ENCODE results near the gene SCFD2. TPM values are rescaled to one million over a fixed set of nuclear protein-coding genes. Genes with fewer than 3 reads are reported as not detected.
"Not testable (repeated sequence)": the region's sequence is repeated elsewhere in the genome, so short reads cannot be mapped to it uniquely, and the experiment has no call there.

Gene SCFD2
- polyA plus RNA-seq, 1 donor from 2014 or later = 17.2 TPM

DNA sequence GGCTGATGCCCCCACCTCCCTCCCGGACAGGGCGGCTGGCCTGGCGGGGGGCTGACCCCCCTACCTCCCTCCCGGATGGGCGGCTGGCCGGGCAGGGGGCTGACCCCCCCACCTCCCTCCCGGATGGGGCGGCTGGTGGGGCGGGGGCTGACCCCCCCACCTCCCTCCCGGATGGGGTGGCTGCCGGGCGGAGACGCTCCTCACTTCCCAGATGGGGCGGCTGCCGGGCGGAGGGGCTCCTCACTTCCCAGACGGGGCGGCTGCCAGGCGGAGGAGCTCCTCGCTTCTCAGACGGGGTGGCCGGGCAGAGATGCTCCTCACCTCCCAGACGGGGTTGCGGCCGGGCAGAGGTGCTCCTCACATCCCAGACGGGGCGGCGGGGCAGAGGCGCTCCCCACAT, 127.5 kb downstream of the SCFD2 start:
- H3K27me3 Mint-ChIP-seq, H3K9me3 Mint-ChIP-seq, H3K4me3 Mint-ChIP-seq, H3K36me3 Mint-ChIP-seq, H3K27ac Mint-ChIP-seq: not testable (repeated sequence)
- peaks cover 9 to 16% (median 11%) of the 10 kb centered on the region in 3 donors for H3K4me1 Mint-ChIP-seq

DNA sequence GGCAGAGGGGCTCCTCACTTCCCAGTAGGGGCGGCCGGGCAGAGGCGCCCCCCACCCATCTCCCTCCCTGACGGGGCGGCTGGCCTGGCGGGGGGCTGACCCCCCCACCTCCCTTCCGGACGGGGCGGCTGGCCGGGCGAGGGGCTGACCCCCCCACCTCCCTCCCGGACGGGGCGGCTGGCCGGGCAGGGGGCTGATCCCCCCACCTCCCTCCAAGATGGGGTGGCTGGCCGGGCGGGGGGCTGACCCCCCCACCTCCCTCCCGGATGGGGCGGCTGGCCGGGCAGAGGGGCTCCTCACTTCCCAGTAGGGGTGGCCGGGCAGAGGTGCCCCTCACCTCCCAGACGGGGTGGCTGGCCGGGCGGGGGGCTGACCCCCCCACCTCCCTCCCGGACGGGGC, 128.1 kb downstream of the SCFD2 start:
- H3K4me1 Mint-ChIP-seq = peaks cover 13 to 21% (median 16%) of the 10 kb centered on the region in 3 donors
- H3K9me3 Mint-ChIP-seq, H3K4me3 Mint-ChIP-seq, H3K36me3 Mint-ChIP-seq, H3K27ac Mint-ChIP-seq, H3K27me3 Mint-ChIP-seq: not testable (repeated sequence)

DNA sequence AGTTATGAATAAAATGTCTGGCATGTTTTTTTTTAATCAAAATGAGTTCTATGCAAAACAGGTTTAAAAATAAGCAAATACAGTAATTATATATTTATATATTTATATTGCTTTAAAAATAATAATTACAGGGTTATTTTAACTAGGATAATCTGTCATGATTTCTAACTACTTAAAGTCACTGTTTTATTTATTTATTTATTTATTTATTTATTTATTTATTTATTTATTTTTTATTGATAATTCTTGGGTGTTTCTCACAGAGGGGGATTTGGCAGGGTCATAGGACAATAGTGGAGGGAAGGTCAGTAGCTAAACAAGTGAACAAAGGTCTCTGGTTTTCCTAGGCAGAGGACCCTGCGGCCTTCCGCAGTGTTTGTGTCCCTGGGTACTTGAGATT, 129.2 kb downstream of the SCFD2 start:
- not testable (repeated sequence) for H3K4me3 Mint-ChIP-seq, H3K27ac Mint-ChIP-seq, H3K27me3 Mint-ChIP-seq, H3K36me3 Mint-ChIP-seq, H3K9me3 Mint-ChIP-seq
- peaks cover 18 to 25% (median 22%) of the 10 kb centered on the region in 3 donors for H3K4me1 Mint-ChIP-seq

DNA sequence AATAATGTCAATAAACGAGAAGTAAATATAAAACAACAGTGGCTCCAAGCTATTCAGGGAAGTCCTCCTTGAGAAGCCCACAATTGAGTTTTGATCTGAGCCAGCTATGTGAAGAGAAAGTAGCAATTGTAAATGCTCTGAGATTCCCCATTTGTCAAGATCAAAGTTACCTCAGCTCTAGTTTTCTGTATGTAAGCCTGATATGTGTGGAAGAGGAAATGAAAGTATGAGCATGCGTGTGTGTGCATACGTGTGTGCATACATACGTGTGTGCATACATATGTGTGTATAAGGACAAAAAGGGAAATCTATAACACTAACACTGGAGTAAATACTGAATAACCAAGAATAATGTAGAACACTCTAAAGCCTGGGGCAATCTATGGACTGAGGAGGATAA, 130.3 kb downstream of the SCFD2 start:
- peaks cover 18 to 25% (median 23%) of the 10 kb centered on the region in 3 donors for H3K4me1 Mint-ChIP-seq
- H3K27ac Mint-ChIP-seq = no peak overlapping the region
- no peaks in the 10 kb centered on the region for H3K9me3 Mint-ChIP-seq
- no peaks in the 10 kb centered on the region for H3K27me3 Mint-ChIP-seq
- peaks cover 4% of the 10 kb centered on the region for H3K36me3 Mint-ChIP-seq
- H3K4me3 Mint-ChIP-seq = no peak overlapping the region

DNA sequence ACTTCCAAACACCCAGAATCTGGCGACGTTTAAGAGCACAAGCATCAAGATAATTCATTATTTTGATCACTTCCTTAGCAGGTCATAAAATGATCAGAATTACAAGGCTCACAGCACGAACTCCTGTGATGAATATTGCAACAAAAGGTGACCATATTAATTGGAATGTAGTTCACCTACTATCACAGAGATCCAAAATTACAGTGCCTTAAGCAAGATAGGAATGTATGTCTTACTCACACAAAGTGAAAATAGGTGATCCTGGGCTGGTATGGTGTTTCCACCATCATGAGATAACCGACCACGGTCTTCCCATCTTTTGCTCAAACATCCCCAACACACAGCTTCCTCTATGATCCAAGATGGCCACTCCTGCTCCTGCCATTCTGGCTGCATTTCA, 131.2 kb downstream of the SCFD2 start:
- peak overlapping the region in 1 of 3 donors; percentile 33 for H3K27ac Mint-ChIP-seq
- no peaks in the 10 kb centered on the region for H3K27me3 Mint-ChIP-seq
- peak overlapping the region in 1 of 4 donors; percentile 28 for H3K4me3 Mint-ChIP-seq
- peaks cover 4% of the 10 kb centered on the region for H3K36me3 Mint-ChIP-seq
- H3K9me3 Mint-ChIP-seq = no peaks in the 10 kb centered on the region
- H3K4me1 Mint-ChIP-seq = peaks cover 18 to 25% (median 23%) of the 10 kb centered on the region in 3 donors

DNA sequence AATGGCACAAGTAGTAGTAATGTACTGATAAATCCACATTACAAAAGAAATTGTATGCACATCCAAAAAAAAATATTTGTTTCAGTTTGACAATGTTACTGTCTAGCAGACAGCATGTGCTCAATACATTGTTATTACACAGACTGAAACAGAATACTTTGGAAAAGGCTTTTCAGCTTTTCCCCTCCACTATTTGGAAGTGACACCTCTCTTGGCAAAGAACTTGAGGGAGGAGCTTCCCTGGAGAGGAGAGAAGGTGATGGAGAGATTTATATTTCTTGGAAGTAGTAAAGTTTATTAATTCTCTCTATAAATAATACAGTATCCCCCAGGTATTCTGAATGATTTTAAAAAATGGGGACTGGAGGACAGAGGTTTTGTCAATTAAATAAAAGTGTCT, 131.8 kb downstream of the SCFD2 start:
- H3K27ac Mint-ChIP-seq = no peak overlapping the region
- no peaks in the 10 kb centered on the region for H3K9me3 Mint-ChIP-seq
- H3K4me3 Mint-ChIP-seq = no peak overlapping the region
- peaks cover 4% of the 10 kb centered on the region for H3K36me3 Mint-ChIP-seq
- H3K4me1 Mint-ChIP-seq = peaks cover 18 to 25% (median 23%) of the 10 kb centered on the region in 3 donors
- no peaks in the 10 kb centered on the region for H3K27me3 Mint-ChIP-seq

DNA sequence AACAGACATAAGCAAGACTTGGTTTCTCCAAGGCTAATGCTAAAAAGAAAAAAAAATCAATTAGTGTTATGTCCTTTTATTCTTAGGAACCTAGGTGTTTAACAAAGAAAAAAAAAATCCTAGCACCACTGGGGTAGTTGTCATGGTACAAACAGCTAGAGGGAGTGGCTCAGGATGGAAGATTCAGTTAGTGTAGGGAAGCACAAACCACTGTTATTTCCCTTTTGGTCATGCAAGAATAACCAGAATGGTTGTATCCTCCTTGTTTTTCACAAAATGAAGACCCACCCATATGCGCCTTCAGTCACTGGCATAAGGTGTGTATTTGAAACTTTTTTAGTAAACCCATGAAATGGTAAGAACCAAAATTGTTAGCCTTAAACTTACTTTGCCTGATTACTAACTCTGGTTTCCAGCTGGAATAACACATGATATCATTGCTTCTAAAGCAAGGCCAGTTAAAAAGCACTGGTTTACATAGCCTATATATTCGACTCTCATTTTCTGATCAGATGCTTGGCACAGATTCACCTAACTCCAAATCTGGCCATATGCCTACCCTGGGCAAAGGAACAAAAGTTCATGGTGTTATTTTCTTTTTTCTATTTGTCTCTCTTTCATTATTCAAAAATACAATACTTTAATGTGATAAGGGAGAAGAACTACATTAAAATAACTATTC, 132.6 kb downstream of the SCFD2 start:
- Mint-ChIP-seq H3K27me3 (no peaks in the 10 kb centered on the region), H3K4me1 (peaks cover 18 to 25% (median 23%) of the 10 kb centered on the region in 3 donors), H3K4me3 (peak overlapping the region in 2 of 4 donors; percentile 47 to 86), H3K36me3 (peaks cover 4% of the 10 kb centered on the region), H3K9me3 (no peaks in the 10 kb centered on the region), H3K27ac (peak overlapping the region in 1 of 3 donors; percentile 13)

DNA sequence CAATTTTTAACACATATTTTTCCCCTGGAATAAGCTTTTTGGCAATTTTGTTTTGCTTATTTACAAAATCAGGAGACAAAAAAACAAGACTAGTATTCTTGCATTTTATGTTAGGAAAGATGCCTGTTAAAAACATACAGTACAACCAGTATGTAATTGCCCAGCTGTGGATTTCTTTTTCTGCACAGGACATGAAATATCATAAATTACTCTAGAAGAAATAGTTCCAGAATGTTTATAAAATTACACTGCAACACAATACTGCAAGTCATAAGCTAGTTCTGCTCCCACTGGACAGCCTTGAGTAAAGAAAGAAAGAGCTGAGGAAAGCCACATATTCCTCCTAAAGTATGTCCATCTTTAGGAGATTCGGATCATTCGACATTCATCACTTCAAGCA, 133.5 kb downstream of the SCFD2 start:
- Mint-ChIP-seq H3K4me1 (peaks cover 18 to 26% (median 25%) of the 10 kb centered on the region in 3 donors), H3K27me3 (no peaks in the 10 kb centered on the region), H3K9me3 (no peaks in the 10 kb centered on the region), H3K27ac (peak overlapping the region in 1 of 3 donors; percentile 13), H3K36me3 (peaks cover 6% of the 10 kb centered on the region), H3K4me3 (no peak overlapping the region)

DNA sequence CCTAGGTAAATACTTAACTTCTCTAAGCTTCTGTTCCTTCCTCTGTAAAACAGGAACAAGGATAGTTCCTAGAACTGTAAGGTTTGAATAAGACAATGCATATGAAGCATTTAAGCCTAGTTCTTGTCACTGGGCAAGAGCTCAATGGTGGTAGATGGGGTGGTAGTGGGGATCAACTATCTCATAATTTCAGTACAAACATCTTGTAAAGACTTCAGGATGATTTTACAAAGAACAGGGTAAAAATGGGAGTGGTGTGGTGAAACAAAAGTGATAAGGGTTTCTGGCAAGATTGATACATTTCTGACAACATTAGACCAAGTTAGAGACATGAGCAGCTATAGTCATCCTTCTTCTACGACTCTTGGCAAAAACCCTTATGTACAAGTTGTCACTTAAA, 137.8 kb downstream of the SCFD2 start:
- H3K4me3 Mint-ChIP-seq = no peak overlapping the region
- H3K27ac Mint-ChIP-seq = no peak overlapping the region

DNA sequence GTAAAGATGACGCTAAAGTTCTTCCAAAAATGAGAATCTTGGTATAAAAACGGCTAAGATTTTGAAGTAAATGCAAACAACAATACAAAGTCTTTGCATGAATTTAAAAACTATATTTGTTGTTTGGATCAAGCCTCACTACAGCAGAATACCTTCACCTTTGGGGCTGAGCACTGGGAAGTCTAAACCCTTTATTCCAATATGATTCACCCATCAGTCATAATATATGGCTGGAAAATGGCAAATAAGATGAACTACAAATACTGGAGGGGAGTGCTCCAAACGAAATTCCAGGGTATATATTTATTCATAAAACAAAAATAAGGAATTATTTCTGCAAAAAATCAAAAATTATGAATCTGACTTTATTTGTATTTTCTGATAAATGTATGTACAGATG, 138.4 kb downstream of the SCFD2 start:
- peaks cover under 1 to 6% (median under 1%) of the 10 kb centered on the region in 3 donors for H3K4me1 Mint-ChIP-seq
- H3K4me3 Mint-ChIP-seq = no peak overlapping the region
- H3K36me3 Mint-ChIP-seq = peaks cover 3% of the 10 kb centered on the region
- H3K9me3 Mint-ChIP-seq = no peaks in the 10 kb centered on the region
- no peak overlapping the region for H3K27ac Mint-ChIP-seq
- H3K27me3 Mint-ChIP-seq = no peaks in the 10 kb centered on the region

More for the DNA sequence above, 137.8 kb downstream of the SCFD2 start:
- H3K4me1 Mint-ChIP-seq = peaks cover 6 to 12% (median 6%) of the 10 kb centered on the region in 3 donors
- no peaks in the 10 kb centered on the region for H3K9me3 Mint-ChIP-seq
- peaks cover 7% of the 10 kb centered on the region for H3K36me3 Mint-ChIP-seq
- no peaks in the 10 kb centered on the region for H3K27me3 Mint-ChIP-seq

DNA sequence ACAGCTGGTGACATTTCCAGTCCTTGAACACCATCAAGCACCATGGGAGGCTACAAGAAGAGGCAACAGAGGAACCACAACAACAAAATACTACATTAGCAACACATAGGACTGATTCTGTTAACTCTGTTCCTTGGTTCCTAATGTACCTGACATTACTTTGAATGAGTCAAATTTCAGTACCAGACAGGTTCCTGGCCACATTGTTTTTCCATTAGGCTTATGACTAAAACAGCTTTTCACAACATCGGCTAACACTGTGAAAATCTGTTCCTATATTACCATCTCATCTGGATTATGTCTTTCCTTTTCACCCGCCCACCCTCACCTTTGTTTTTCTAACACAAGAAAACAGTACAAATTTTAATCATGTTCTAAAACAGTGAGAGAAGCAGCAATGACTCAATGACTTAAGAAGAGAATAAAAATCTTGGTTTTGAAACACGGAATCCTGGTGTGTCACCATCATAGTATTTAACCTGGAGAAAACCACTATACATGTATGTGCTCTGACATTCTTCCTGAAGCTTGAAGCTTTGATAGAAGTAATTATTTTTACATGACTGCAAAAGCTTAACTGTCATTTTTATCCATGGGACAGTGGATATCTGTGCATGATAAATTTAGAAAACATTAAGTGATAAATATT, 143.9 kb downstream of the SCFD2 start:
- Mint-ChIP-seq H3K36me3 (peaks cover 9% of the 10 kb centered on the region), H3K9me3 (peaks cover 0 to 3% (median 2%) of the 10 kb centered on the region in 3 donors), H3K27ac (no peak overlapping the region), H3K4me3 (no peak overlapping the region), H3K4me1 (peaks cover 0 to 1% (median 0%) of the 10 kb centered on the region in 3 donors), H3K27me3 (no peaks in the 10 kb centered on the region)

DNA sequence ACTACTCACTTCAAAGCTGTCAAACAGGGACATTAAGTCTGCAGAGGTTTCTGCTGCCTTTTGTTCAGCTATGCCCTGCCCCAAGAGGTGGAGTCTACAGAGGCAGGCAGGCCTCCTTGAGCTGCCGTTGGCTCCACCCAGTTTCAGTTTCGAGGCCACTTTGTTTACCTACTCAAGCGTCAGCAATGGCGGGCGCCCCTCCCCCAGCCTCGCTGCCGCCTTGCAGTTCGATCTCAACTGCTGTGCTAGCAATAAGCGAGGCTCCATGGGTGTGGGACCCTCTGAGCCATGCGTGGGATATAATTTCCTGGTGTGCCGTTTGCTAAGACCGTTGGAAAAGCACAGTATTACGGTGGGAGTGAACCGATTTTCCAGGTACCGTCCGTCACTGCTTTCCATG, 146.7 kb downstream of the SCFD2 start:
- not testable (repeated sequence) for H3K27me3 Mint-ChIP-seq, H3K4me3 Mint-ChIP-seq
- peaks cover 11% of the 10 kb centered on the region for H3K36me3 Mint-ChIP-seq

DNA sequence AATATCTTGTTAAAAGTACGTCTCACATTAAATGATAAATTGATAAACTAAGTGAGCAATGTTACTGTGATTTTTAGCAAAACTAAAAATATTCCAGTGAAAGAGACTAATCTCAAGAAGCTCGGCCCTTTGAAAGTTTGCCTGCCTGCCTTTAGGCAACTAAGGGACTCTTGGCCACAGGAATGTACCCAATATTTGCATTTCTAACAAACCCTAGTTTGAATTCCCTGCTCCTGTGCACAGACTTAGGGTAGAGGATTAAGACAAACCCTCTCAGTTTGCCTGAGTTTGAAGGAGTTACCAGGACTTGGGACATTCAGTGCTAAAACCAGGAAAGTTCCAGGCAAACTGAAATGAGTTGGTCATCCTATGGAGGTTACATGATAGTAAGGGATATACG, 157.1 kb downstream of the SCFD2 start:
- Mint-ChIP-seq H3K27ac (no peak overlapping the region), H3K27me3 (no peaks in the 10 kb centered on the region), H3K4me1 (no peaks in the 10 kb centered on the region), H3K9me3 (peaks cover 0 to 1% (median 0%) of the 10 kb centered on the region in 3 donors), H3K4me3 (no peak overlapping the region), H3K36me3 (peaks cover 13% of the 10 kb centered on the region)

More for the DNA sequence above, 146.7 kb downstream of the SCFD2 start:
- not testable (repeated sequence) for H3K27ac Mint-ChIP-seq, H3K4me1 Mint-ChIP-seq, H3K9me3 Mint-ChIP-seq

DNA sequence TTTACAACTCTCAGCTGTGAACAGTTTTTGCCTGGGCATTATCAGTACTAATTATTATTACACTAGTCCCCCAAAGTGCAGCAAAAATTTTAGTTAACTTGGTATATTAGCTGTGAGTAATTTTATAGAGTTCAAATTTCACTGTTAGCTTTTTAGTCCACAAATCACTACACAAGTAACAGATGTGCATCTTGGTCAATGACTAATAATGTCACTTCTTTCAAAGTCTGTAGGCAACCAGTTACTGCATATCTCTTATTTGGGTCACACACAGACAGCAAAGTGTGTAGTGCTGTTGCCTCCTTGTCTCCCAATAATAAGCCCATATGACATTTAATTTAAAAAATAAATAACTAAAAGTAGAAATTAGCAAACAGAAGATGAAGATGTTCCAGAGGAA, 159.9 kb downstream of the SCFD2 start:
- H3K4me3 Mint-ChIP-seq = no peak overlapping the region
- no peak overlapping the region for H3K27ac Mint-ChIP-seq
- H3K9me3 Mint-ChIP-seq = peaks cover 0 to 1% (median 0%) of the 10 kb centered on the region in 3 donors
- H3K36me3 Mint-ChIP-seq = peaks cover 10% of the 10 kb centered on the region
- H3K4me1 Mint-ChIP-seq = no peaks in the 10 kb centered on the region
- no peaks in the 10 kb centered on the region for H3K27me3 Mint-ChIP-seq

DNA sequence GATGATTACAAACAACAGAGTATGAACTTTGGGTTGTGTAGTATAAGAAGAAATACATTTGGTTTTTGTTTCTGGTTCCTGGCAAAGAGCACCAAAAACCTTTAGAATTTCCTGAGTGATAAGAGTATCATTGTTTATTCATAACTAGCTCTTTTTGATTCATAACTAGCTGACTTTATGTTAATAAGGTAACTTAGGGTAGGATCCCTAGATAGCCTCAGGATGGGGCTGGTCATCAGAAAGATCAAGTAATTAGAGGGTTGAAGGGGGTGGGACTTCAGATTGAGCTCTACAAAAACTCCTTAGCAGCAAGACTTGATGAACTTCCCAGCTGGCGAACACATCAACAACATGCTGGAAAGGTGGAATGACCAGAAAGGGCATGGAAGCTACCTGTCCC, 166.5 kb downstream of the SCFD2 start:
- H3K27me3 Mint-ChIP-seq = no peaks in the 10 kb centered on the region

DNA sequence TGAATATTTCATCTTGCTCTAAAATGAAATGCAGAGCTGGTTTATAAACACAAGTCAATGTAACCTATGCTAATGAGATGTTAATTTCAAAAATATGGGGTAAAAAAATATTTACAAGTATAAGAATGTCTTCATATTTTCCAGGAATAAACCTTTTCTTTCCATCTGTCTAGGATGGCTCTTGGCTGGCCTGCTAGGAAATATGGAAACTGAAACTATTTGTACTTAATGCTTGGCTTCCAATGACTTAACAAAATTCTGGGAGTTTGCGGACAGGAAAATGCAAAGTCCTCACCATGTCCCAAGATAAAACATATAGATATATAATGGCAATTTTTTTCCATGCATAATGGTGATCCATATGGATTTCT, 168.1 kb downstream of the SCFD2 start:
- H3K4me3 Mint-ChIP-seq = no peak overlapping the region
- H3K9me3 Mint-ChIP-seq = no peaks in the 10 kb centered on the region
- no peaks in the 10 kb centered on the region for H3K36me3 Mint-ChIP-seq
- H3K27ac Mint-ChIP-seq = no peak overlapping the region
- no peaks in the 10 kb centered on the region for H3K27me3 Mint-ChIP-seq
- H3K4me1 Mint-ChIP-seq = peaks cover 0 to 2% (median 0%) of the 10 kb centered on the region in 3 donors

More for the DNA sequence above, 166.5 kb downstream of the SCFD2 start:
- Mint-ChIP-seq H3K9me3 (no peaks in the 10 kb centered on the region), H3K4me1 (peaks cover 0 to 2% (median 0%) of the 10 kb centered on the region in 3 donors), H3K36me3 (peaks cover 4% of the 10 kb centered on the region), H3K4me3 (no peak overlapping the region), H3K27ac (no peak overlapping the region)
